ENCODE results near the gene GRB7. TPM values are rescaled to one million over a fixed set of nuclear protein-coding genes. Genes with fewer than 3 reads are reported as not detected.

GRB7 gene
- total RNA-seq, 2 donors from 2014 or later = 25.4 to 39.9 TPM

- no peak overlapping the region for H3K27ac ChIP-seq
- no peaks in the 10 kb centered on the region for H3K27me3 ChIP-seq
- H3K9me3 ChIP-seq = no peaks in the 10 kb centered on the region
- H3K4me3 ChIP-seq = no peak overlapping the region
- ATAC-seq (no peak), DNase-seq (no peak)
- H3K36me3 ChIP-seq (replicated peaks in 1 of 2; ENCODE audit: insufficient read depth in 1 of 2, low read depth in 2 of 2) = no peaks in the 10 kb centered on the region
- WGBS, 2 donors = 78 to 79% methylated on average over 8 of the region's 8 CpGs
- intact Hi-C loops (cut with DNase I) = no loop called here
- H3K4me1 ChIP-seq = no peaks in the 10 kb centered on the region
- TF ChIP-seq POLR2A (IDR thresholded peaks at IDR 0.05) (no peak), CTCF (IDR thresholded peaks at IDR 0.05) (no peak)
These were observed 50.2 kb downstream of the GRB7 start for GRCh38 chr17:39787743-39788484.

- DNase-seq (no peak), ATAC-seq (no peak)
- H3K4me3 ChIP-seq = no peak overlapping the region
- no peak overlapping the region for H3K27ac ChIP-seq
- TF ChIP-seq POLR2A (IDR thresholded peaks at IDR 0.05) = no peak
- no peaks in the 10 kb centered on the region for H3K9me3 ChIP-seq
- WGBS, 2 donors = 57 to 59% methylated on average over 6 of the region's 6 CpGs
- H3K4me1 ChIP-seq = no peaks in the 10 kb centered on the region
- intact Hi-C loops (cut with DNase I) = no loop called here
- no peaks in the 10 kb centered on the region for H3K27me3 ChIP-seq
- no peaks in the 10 kb centered on the region for H3K36me3 ChIP-seq (replicated peaks in 1 of 2; ENCODE audit: insufficient read depth in 1 of 2, low read depth in 2 of 2)
These were observed 53.6 kb downstream of the GRB7 start for GRCh38 chr17:39791111-39791992.

- H3K9me3 ChIP-seq = no peaks in the 10 kb centered on the region
- DNase-seq (no peak), ATAC-seq (no peak)
- H3K27me3 ChIP-seq = no peaks in the 10 kb centered on the region
- WGBS, 2 donors = 69 to 70% methylated on average over 10 of the region's 10 CpGs
- no peak overlapping the region for H3K4me3 ChIP-seq
- H3K4me1 ChIP-seq = no peaks in the 10 kb centered on the region
- TF ChIP-seq POLR2A (IDR thresholded peaks at IDR 0.05) (no peak), CTCF (IDR thresholded peaks at IDR 0.05) (no peak)
- intact Hi-C loops (cut with DNase I) = no loop called here
- no peak overlapping the region for H3K27ac ChIP-seq
- H3K36me3 ChIP-seq (replicated peaks in 1 of 2; ENCODE audit: insufficient read depth in 1 of 2, low read depth in 2 of 2) = no peaks in the 10 kb centered on the region
These were observed 54.9 kb downstream of the GRB7 start for GRCh38 chr17:39792526-39793221.

GRCh38 chr17:39793301-39793872, 55.6 kb downstream of the GRB7 start:
- H3K9me3 ChIP-seq = no peaks in the 10 kb centered on the region
- no peaks in the 10 kb centered on the region for H3K27me3 ChIP-seq
- no peak for DNase-seq
- intact Hi-C loops (cut with DNase I) = no loop called here
- H3K36me3 ChIP-seq (replicated peaks in 1 of 2; ENCODE audit: insufficient read depth in 1 of 2, low read depth in 2 of 2) = no peaks in the 10 kb centered on the region
- WGBS, 2 donors = 31 to 35% methylated on average over 3 of the region's 3 CpGs
- no peak overlapping the region for H3K4me3 ChIP-seq
- TF ChIP-seq POLR2A (IDR thresholded peaks at IDR 0.05) (no peak), CTCF (IDR thresholded peaks at IDR 0.05) (no peak)
- H3K27ac ChIP-seq = no peak overlapping the region
- no peaks in the 10 kb centered on the region for H3K4me1 ChIP-seq
- no peak for ATAC-seq
